T-cell (primary cell): ENCODE measurements around the gene KCTD15. TPM values are rescaled to one million over a fixed set of nuclear protein-coding genes. Genes with fewer than 3 reads are reported as not detected.

Source experiments
- ATAC-seq, 4 experiments: fragments of 200-7000 bp in 3 of 4; fragments of 150-1000 bp in 1 of 4; cut with Tn5 transposase; replicated peaks in 1 of 4; 1 replicate in 3 of 4; 2 replicates in 1 of 4; pipeline ENCODE4 v1.10.0; 2021; ENCODE audit warnings: moderate library complexity in 3 of 4, mild to moderate bottlenecking in 2 of 4, moderate number of reproducible peaks in 1 of 4
- CTCF ChIA-PET, 2 donors: fragments of 300-600 bp; sonication (Branson Sonifier 250); formaldehyde crosslinking; loops; one replicate each; lab custom pipeline; 2022; ENCODE audit warnings: antibody characterized with exemption in 2 of 2; lab: Charles Lee
- POLR2A ChIA-PET, 2 donors: fragments of 300-600 bp; sonication (Branson Sonifier 250); formaldehyde crosslinking; loops; one replicate each; lab custom pipeline; 2022; ENCODE audit warnings: antibody characterized with exemption in 2 of 2; lab: Charles Lee
- DNase-seq, 35 experiments: peaks; one replicate each; pipeline versions ENCODE4 v3.0.0 to v3.0.0-alpha.2; 2013 to 2023
- H3K27ac ChIP-seq: one replicate; pipeline ENCODE4 v1.5.1; 2013; ENCODE audit warnings: low read length
- H3K27me3 ChIP-seq, 2 experiments: replicated peaks in 1 of 2; 1 replicate in 1 of 2; 2 replicates in 1 of 2; pipeline versions ENCODE4 v1.6.1 to v1.7.0; 2013; ENCODE audit warnings: low read length in 1 of 2, mixed read lengths in 1 of 2; ENCODE audit not compliant: control insufficient read depth in 2 of 2, insufficient read depth in 2 of 2; ENCODE audit errors: extremely low read depth in 1 of 2
- H3K36me3 ChIP-seq, 2 donors: 1 replicate in 1 of 2; 2 replicates in 1 of 2; pipeline versions ENCODE4 v1.6.1 to v1.7.0; 2013; ENCODE audit warnings: low read length in 1 of 2; ENCODE audit not compliant: control insufficient read depth in 2 of 2, insufficient read depth in 1 of 2; ENCODE audit errors: extremely low read depth in 1 of 2
- H3K4me1 ChIP-seq, 2 experiments: 1 replicate in 1 of 2; 2 replicates in 1 of 2; pipeline versions ENCODE4 v1.6.1 to v1.7.0; 2013; ENCODE audit warnings: low read length in 2 of 2, mixed read lengths in 1 of 2; ENCODE audit not compliant: insufficient read depth in 2 of 2, control insufficient read depth in 1 of 2; ENCODE audit errors: extremely low read depth in 1 of 2
- H3K4me3 ChIP-seq, 2 donors: 1 replicate in 1 of 2; 2 replicates in 1 of 2; pipeline versions ENCODE4 v1.5.1 to v1.7.0; 2013; ENCODE audit warnings: mild to moderate bottlenecking in 2 of 2, low read length in 1 of 2, moderate library complexity in 1 of 2; ENCODE audit not compliant: control insufficient read depth in 1 of 2; ENCODE audit errors: extremely low read depth in 1 of 2
- H3K9me3 ChIP-seq: 2 replicates; pipeline ENCODE4 v1.7.0; 2013
- H3K27ac Mint-ChIP-seq, 2 donors: one replicate each; pipeline ENCODE4 v1.8.0; 2020 to 2021; ENCODE audit warnings: mild to moderate bottlenecking in 2 of 2, mixed read lengths in 2 of 2
- H3K27me3 Mint-ChIP-seq, 2 donors: one replicate each; pipeline ENCODE4 v1.8.0; 2021 to 2022; ENCODE audit warnings: mixed read lengths in 2 of 2
- H3K36me3 Mint-ChIP-seq: one replicate; pipeline ENCODE4 v1.8.0; 2021; ENCODE audit warnings: mixed read lengths
- H3K4me1 Mint-ChIP-seq, 3 donors: one replicate each; pipeline ENCODE4 v1.8.0; 2020 to 2022; ENCODE audit warnings: mixed read lengths in 3 of 3, mild to moderate bottlenecking in 1 of 3
- H3K4me3 Mint-ChIP-seq, 3 donors: one replicate each; pipeline ENCODE4 v1.8.0; 2020 to 2022; ENCODE audit warnings: mild to moderate bottlenecking in 3 of 3, mixed read lengths in 3 of 3, moderate library complexity in 3 of 3
- H3K9me3 Mint-ChIP-seq, 3 donors: one replicate each; pipeline ENCODE4 v1.8.0; 2020 to 2022; ENCODE audit warnings: mixed read lengths in 3 of 3
- WGBS: methylation state at CpG from one replicate; pipeline ENCODE4 v1.1.5; 2013; ENCODE audit warnings: missing lambda C conversion rate; ENCODE audit not compliant: insufficient coverage; 5-methylcytosine and 5-hydroxymethylcytosine counted together
- total RNA-seq, 35 experiments: library from RNA in 6 of 35; stranded (reverse) in 6 of 35; fragments of 120-200 nt in 1 of 35; gene quantifications; one replicate each; pipeline versions ENCODE4 v1.2.1 to v1.2.4 and lab custom pipeline; 2013 to 2026

Gene KCTD15
- total RNA-seq, 5 donors from 2014 or later (not counting 1 experiment from before 2014, with no cell fraction given), result 3.2 to 11.1 (median 5.2) TPM

- no peak overlapping the region for H3K4me3 ChIP-seq
- ATAC-seq (no peak), DNase-seq (no peak)
- no peak overlapping the region for H3K27ac ChIP-seq
- CTCF ChIA-PET, result no interaction called here
- 84% methylated on average over 10 of the region's 11 CpGs for WGBS
- POLR2A ChIA-PET, result interaction anchor here in 1 of 2 donors (0.6 kb wide), 1 partner anchor 381 kb away, joined by 4 read pairs; no protein-coding TSS in a partner anchor
- no peaks in the 10 kb centered on the region for H3K9me3 ChIP-seq
- peaks cover 0 to 13% of the 10 kb centered on the region in 2 experiments for H3K4me1 ChIP-seq
- H3K27me3 ChIP-seq, result peaks cover 0 to 4% of the 10 kb centered on the region in 2 experiments
- H3K36me3 ChIP-seq, result no peaks in the 10 kb centered on the region
- Mint-ChIP-seq H3K27ac (no peak overlapping the region), H3K9me3 (no peaks in the 10 kb centered on the region), H3K4me1 (peaks cover 0 to 13% (median 7%) of the 10 kb centered on the region in 3 donors), H3K4me3 (no peak overlapping the region), H3K36me3 (no peaks in the 10 kb centered on the region), H3K27me3 (no peaks in the 10 kb centered on the region)
Measured at GRCh38 chr19:33810821-33811220, 14.2 kb downstream of the KCTD15 start.

GRCh38 chr19:33811246-33811645, 14.6 kb downstream of the KCTD15 start:
- ChIA-PET POLR2A (interaction anchor here in 1 of 2 donors (0.6 kb wide), 1 partner anchor 381 kb away, joined by 4 read pairs; no protein-coding TSS in a partner anchor), CTCF (no interaction called here)
- Mint-ChIP-seq H3K27me3 (no peaks in the 10 kb centered on the region), H3K27ac (no peak overlapping the region), H3K36me3 (no peaks in the 10 kb centered on the region), H3K9me3 (no peaks in the 10 kb centered on the region), H3K4me3 (no peak overlapping the region), H3K4me1 (peaks cover 0 to 9% (median 4%) of the 10 kb centered on the region in 3 donors)
- no peak for ATAC-seq
- no peak for DNase-seq
- 97% methylated on average over 32 of the region's 41 CpGs for WGBS
- Histone ChIP-seq H3K27me3 (peaks cover 0 to 6% of the 10 kb centered on the region in 2 experiments), H3K9me3 (no peaks in the 10 kb centered on the region), H3K4me1 (peaks cover 0 to 9% of the 10 kb centered on the region in 2 experiments), H3K4me3 (no peak overlapping the region), H3K27ac (no peak overlapping the region), H3K36me3 (no peaks in the 10 kb centered on the region)

GRCh38 chr19:33811736-33812387, 15.2 kb downstream of the KCTD15 start:
- Mint-ChIP-seq H3K4me1 (peaks cover 0 to 4% (median 0%) of the 10 kb centered on the region in 3 donors), H3K27me3 (peaks cover 0 to under 1% of the 10 kb centered on the region in 2 donors), H3K9me3 (no peaks in the 10 kb centered on the region), H3K27ac (no peak overlapping the region), H3K4me3 (no peak overlapping the region), H3K36me3 (no peaks in the 10 kb centered on the region)
- no peak overlapping the region for H3K27ac ChIP-seq
- ChIA-PET CTCF (no interaction called here), POLR2A (no interaction called here)
- H3K4me1 ChIP-seq, result peaks cover 0 to 3% of the 10 kb centered on the region in 2 experiments
- DNase-seq (no peak), ATAC-seq (no peak)
- H3K4me3 ChIP-seq, result no peak overlapping the region
- H3K36me3 ChIP-seq, result no peaks in the 10 kb centered on the region
- H3K9me3 ChIP-seq, result no peaks in the 10 kb centered on the region
- WGBS, result 93% methylated on average over 3 of the region's 14 CpGs
- H3K27me3 ChIP-seq, result peaks cover 0 to 6% of the 10 kb centered on the region in 2 experiments

GRCh38 chr19:33812388-33813330, 16.0 kb downstream of the KCTD15 start:
- CTCF ChIA-PET, result no interaction called here
- no peaks in the 10 kb centered on the region for H3K36me3 Mint-ChIP-seq

DNA sequence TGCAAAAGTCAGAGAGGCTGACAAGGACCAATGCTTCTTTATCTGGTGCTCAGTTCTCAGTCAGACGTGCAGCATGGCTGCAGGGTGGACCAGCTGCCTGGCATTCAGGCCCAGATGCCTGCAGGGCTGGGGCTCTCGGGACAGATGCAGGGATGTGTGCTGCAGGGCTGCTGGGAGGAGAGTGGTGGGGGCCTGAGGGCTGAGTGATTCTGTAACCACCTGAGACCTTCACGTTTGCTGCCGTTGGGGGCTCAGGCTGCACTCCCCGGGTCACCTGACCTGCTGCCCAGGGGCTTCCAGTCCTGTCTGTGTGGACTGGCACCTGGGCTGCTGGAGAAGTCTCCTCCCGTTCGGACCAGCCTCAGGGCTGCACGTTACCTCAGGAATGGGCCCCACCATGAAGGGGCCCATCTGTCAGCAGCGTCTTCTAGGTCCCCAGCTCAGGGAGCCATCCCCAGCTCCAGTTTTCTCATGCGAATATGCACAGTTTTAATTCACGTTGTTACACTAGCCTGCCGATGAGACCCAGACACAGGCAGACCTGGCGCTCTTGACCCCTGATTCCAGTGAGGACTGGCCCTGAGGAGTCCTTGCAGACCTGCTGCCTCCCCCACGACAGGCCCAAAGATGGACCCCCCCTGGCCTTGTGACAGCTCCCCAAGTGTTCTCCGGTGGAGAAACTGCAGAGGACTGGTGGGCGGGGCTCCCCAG, 16.9 kb downstream of the KCTD15 start:
- no peak overlapping the region for H3K4me3 Mint-ChIP-seq
- H3K27ac Mint-ChIP-seq, result no peak overlapping the region
- Histone ChIP-seq H3K4me1 (no peaks in the 10 kb centered on the region), H3K27ac (no peak overlapping the region), H3K4me3 (no peak overlapping the region), H3K9me3 (no peaks in the 10 kb centered on the region), H3K27me3 (peaks cover 0 to 12% of the 10 kb centered on the region in 2 experiments), H3K36me3 (no peaks in the 10 kb centered on the region)
- DNase-seq, result no peak
- ATAC-seq, result no peak
- no peaks in the 10 kb centered on the region for H3K9me3 Mint-ChIP-seq
- no peaks in the 10 kb centered on the region for H3K36me3 Mint-ChIP-seq
- peaks cover 0 to 3% of the 10 kb centered on the region in 2 donors for H3K27me3 Mint-ChIP-seq
- ChIA-PET POLR2A (no interaction called here), CTCF (no interaction called here)
- H3K4me1 Mint-ChIP-seq, result peaks cover 0 to 13% (median 0%) of the 10 kb centered on the region in 3 donors
- WGBS, result 77% methylated on average over 13 of the region's 16 CpGs

More at GRCh38 chr19:33812388-33813330, 16.0 kb downstream of the KCTD15 start:
- Mint-ChIP-seq H3K9me3 (no peaks in the 10 kb centered on the region), H3K4me1 (peaks cover 0 to 8% (median 0%) of the 10 kb centered on the region in 3 donors), H3K27ac (no peak overlapping the region), H3K27me3 (peaks cover 0 to 3% of the 10 kb centered on the region in 2 donors), H3K4me3 (no peak overlapping the region)
- Histone ChIP-seq H3K4me3 (no peak overlapping the region), H3K27ac (no peak overlapping the region), H3K27me3 (peaks cover 0 to 6% of the 10 kb centered on the region in 2 experiments), H3K9me3 (no peaks in the 10 kb centered on the region), H3K36me3 (no peaks in the 10 kb centered on the region), H3K4me1 (no peaks in the 10 kb centered on the region)
- ATAC-seq, result no peak
- 86% methylated on average over 28 of the region's 28 CpGs for WGBS
- POLR2A ChIA-PET, result no interaction called here
- DNase-seq, result no peak
